ENCODE data around the gene GNMT. TPM values are rescaled to one million over a fixed set of nuclear protein-coding genes. Genes with fewer than 3 reads are reported as not detected.

GNMT gene
- total and polyA plus RNA-seq, 4 donors = 10.5 to 163 (median 130) TPM

DNA sequence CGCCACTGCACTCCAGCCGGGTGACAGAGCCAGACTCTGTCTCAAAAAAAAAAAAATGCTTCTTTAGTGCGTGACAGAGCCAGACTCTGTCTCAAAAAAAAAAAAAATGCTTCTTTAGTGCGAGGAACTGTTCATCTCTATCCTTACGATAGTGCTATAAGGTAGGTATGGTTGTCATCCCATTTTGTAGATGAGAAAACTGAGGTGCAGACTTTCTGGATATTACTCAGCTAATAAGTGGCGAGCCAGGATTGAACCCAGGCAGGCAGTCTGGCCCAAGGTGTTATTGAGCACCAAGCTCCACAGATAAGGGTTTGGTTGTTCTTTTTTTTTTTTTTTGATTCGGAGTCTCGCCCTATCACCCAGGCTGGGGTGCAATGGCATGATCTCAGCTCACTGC is 41.3 kb downstream of the GNMT start:
- no peaks in the 10 kb centered on the region for H3K4me1 ChIP-seq (ENCODE audit: control insufficient read depth in 4 of 4, insufficient read depth in 4 of 4, low read length in 3 of 4)
- no peaks in the 10 kb centered on the region for H3K27me3 ChIP-seq (ENCODE audit: control insufficient read depth in 4 of 4, insufficient read depth in 4 of 4, low read length in 3 of 4)
- no peak for TF ChIP-seq GABPA (IDR thresholded peaks at IDR 0.05 in 1 of 2, conservative IDR thresholded peaks at IDR 0.05 in 1 of 2)
- no peak for TF ChIP-seq RXRA (IDR thresholded peaks at IDR 0.05)
- no peak for TF ChIP-seq NR2F2 (IDR thresholded peaks at IDR 0.05)
- TF ChIP-seq, protein P1, sequence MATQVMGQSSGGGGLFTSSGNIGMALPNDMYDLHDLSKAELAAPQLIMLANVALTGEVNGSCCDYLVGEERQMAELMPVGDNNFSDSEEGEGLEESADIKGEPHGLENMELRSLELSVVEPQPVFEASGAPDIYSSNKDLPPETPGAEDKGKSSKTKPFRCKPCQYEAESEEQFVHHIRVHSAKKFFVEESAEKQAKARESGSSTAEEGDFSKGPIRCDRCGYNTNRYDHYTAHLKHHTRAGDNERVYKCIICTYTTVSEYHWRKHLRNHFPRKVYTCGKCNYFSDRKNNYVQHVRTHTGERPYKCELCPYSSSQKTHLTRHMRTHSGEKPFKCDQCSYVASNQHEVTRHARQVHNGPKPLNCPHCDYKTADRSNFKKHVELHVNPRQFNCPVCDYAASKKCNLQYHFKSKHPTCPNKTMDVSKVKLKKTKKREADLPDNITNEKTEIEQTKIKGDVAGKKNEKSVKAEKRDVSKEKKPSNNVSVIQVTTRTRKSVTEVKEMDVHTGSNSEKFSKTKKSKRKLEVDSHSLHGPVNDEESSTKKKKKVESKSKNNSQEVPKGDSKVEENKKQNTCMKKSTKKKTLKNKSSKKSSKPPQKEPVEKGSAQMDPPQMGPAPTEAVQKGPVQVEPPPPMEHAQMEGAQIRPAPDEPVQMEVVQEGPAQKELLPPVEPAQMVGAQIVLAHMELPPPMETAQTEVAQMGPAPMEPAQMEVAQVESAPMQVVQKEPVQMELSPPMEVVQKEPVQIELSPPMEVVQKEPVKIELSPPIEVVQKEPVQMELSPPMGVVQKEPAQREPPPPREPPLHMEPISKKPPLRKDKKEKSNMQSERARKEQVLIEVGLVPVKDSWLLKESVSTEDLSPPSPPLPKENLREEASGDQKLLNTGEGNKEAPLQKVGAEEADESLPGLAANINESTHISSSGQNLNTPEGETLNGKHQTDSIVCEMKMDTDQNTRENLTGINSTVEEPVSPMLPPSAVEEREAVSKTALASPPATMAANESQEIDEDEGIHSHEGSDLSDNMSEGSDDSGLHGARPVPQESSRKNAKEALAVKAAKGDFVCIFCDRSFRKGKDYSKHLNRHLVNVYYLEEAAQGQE (IDR thresholded peaks at IDR 0.05) = no peak
- TF ChIP-seq, protein P2, sequence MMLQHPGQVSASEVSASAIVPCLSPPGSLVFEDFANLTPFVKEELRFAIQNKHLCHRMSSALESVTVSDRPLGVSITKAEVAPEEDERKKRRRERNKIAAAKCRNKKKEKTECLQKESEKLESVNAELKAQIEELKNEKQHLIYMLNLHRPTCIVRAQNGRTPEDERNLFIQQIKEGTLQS (IDR thresholded peaks at IDR 0.05) = no peak
- TF ChIP-seq, protein P3, sequence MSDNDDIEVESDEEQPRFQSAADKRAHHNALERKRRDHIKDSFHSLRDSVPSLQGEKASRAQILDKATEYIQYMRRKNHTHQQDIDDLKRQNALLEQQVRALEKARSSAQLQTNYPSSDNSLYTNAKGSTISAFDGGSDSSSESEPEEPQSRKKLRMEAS (IDR thresholded peaks at IDR 0.05) = no peak
- TF ChIP-seq HNF4G (IDR thresholded peaks at IDR 0.05) = no peak
- TF ChIP-seq RAD21 (IDR thresholded peaks at IDR 0.05) = no peak
- no peak for TF ChIP-seq EGR1 (IDR thresholded peaks at IDR 0.05; ENCODE audit: low read depth in 2 of 2)
- TF ChIP-seq, protein P4, sequence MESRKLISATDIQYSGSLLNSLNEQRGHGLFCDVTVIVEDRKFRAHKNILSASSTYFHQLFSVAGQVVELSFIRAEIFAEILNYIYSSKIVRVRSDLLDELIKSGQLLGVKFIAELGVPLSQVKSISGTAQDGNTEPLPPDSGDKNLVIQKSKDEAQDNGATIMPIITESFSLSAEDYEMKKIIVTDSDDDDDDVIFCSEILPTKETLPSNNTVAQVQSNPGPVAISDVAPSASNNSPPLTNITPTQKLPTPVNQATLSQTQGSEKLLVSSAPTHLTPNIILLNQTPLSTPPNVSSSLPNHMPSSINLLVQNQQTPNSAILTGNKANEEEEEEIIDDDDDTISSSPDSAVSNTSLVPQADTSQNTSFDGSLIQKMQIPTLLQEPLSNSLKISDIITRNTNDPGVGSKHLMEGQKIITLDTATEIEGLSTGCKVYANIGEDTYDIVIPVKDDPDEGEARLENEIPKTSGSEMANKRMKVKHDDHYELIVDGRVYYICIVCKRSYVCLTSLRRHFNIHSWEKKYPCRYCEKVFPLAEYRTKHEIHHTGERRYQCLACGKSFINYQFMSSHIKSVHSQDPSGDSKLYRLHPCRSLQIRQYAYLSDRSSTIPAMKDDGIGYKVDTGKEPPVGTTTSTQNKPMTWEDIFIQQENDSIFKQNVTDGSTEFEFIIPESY (IDR thresholded peaks at IDR 0.05) = no peak
- no peak for TF ChIP-seq HNF4A (conservative IDR thresholded peaks at IDR 0.05)
- 95% methylated on average over 8 of the region's 8 CpGs for WGBS
- no peak overlapping the region for H3K4me3 ChIP-seq (ENCODE audit: low read depth in 1 of 3, low read length in 3 of 3)
- H3K36me3 ChIP-seq (ENCODE audit: control insufficient read depth in 4 of 4, insufficient read depth in 3 of 4, low read depth in 1 of 4, low read length in 3 of 4) = peaks cover 0 to 3% (median 1%) of the 10 kb centered on the region in 4 donors
- H3K27ac ChIP-seq (ENCODE audit: low read depth in 1 of 2, low read length in 2 of 2) = no peak overlapping the region
- no peaks in the 10 kb centered on the region for H3K9me3 ChIP-seq (ENCODE audit: control insufficient read depth in 4 of 4, low read length in 3 of 4)
- no peak for DNase-seq (ENCODE audit: low spot score)
- H3K9ac ChIP-seq (ENCODE audit: low read depth in 1 of 2, low read length in 2 of 2) = no peak overlapping the region

DNA sequence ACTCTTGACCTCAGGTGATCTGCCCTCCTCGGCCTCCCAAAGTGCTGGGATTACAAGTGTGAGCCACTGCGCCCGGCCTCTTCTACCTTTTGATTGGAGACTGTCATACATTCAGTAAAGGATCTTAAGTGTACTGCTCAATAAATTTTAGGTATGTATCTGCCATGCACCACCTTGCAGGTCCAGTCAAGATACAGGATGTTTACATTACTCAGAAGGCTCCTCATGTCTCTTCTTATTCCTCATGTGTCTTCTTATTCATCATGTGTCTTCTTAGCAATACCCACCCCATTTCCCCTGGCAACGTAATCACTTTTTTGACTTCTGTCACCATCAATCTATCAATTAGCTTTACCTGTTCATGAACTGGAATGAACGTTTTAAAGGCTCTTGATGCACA is 45.3 kb downstream of the GNMT start:
- DNase-seq (ENCODE audit: low spot score) = no peak
- Histone ChIP-seq H3K36me3 (ENCODE audit: control insufficient read depth in 4 of 4, insufficient read depth in 3 of 4, low read depth in 1 of 4, low read length in 3 of 4) (peaks cover 1 to 39% (median 26%) of the 10 kb centered on the region in 4 donors), H3K4me3 (ENCODE audit: low read depth in 1 of 3, low read length in 3 of 3) (no peak overlapping the region), H3K27me3 (ENCODE audit: control insufficient read depth in 4 of 4, insufficient read depth in 4 of 4, low read length in 3 of 4) (no peaks in the 10 kb centered on the region), H3K4me1 (ENCODE audit: control insufficient read depth in 4 of 4, insufficient read depth in 4 of 4, low read length in 3 of 4) (no peaks in the 10 kb centered on the region), H3K9ac (ENCODE audit: low read depth in 1 of 2, low read length in 2 of 2) (no peak overlapping the region), H3K27ac (ENCODE audit: low read depth in 1 of 2, low read length in 2 of 2) (no peak overlapping the region), H3K9me3 (ENCODE audit: control insufficient read depth in 4 of 4, low read length in 3 of 4) (no peaks in the 10 kb centered on the region)
- 94% methylated on average over 5 of the region's 5 CpGs for WGBS
- TF ChIP-seq, protein P1 (IDR thresholded peaks at IDR 0.05) = no peak
- TF ChIP-seq, protein P2 (IDR thresholded peaks at IDR 0.05) = no peak
- TF ChIP-seq, protein P3 (IDR thresholded peaks at IDR 0.05) = no peak
